Loucy (cell line): Measurements from ENCODE around the gene S100A9.

ENCODE experiments used
- H2AFZ ChIP-seq: fragments of 200-600 bp; sonication (generic); 2 replicates; pipeline ENCODE4 v1.6.0; 2016; ENCODE audit warnings: antibody characterized with exemption, mild to moderate bottlenecking, low read length, moderate library complexity
- H3F3A ChIP-seq: fragments of 200-600 bp; 2 replicates; pipeline ENCODE4 v1.6.0; 2016; ENCODE audit warnings: antibody characterized with exemption, low read depth, mild to moderate bottlenecking
- H3K27me3 ChIP-seq: fragments of 200-600 bp; sonication (generic); 2 replicates; pipeline ENCODE4 v1.6.1; 2014; ENCODE audit warnings: low read length, mild to moderate bottlenecking; ENCODE audit not compliant: insufficient read depth, poor library complexity, severe bottlenecking
- H3K36me3 ChIP-seq: fragments of 200-600 bp; sonication (generic); 2 replicates; pipeline ENCODE4 v1.6.1; 2016; ENCODE audit warnings: low read length; ENCODE audit not compliant: insufficient read depth
- H3K4me1 ChIP-seq: fragments of 200-600 bp; sonication (generic); 2 replicates; pipeline ENCODE4 v1.5.1; 2014; ENCODE audit warnings: low read length, mild to moderate bottlenecking; ENCODE audit not compliant: insufficient read depth, poor library complexity, severe bottlenecking
- H3K4me2 ChIP-seq: fragments of 200-600 bp; sonication (generic); 2 replicates; pipeline ENCODE4 v1.6.0; 2014; ENCODE audit warnings: antibody characterized with exemption, low read length, low read depth, mild to moderate bottlenecking; ENCODE audit not compliant: poor library complexity, severe bottlenecking
- H3K4me3 ChIP-seq: fragments of 200-600 bp; sonication (generic); 2 replicates; pipeline ENCODE4 v1.5.1; 2014; ENCODE audit warnings: low read length, mild to moderate bottlenecking, mixed read lengths; ENCODE audit not compliant: poor library complexity, severe bottlenecking
- H3K79me2 ChIP-seq: fragments of 200-600 bp; sonication (generic); 2 replicates; pipeline ENCODE4 v1.6.1; 2014; ENCODE audit warnings: low read length; ENCODE audit not compliant: insufficient read depth
- H3K9ac ChIP-seq: fragments of 200-600 bp; sonication (generic); 2 replicates; pipeline ENCODE4 v1.6.0; 2014; ENCODE audit warnings: mild to moderate bottlenecking, low read depth, low read length, moderate library complexity; ENCODE audit not compliant: poor library complexity, severe bottlenecking
- H3K9me2 ChIP-seq: fragments of 200-600 bp; sonication (generic); replicated peaks from 2 replicates; pipeline ENCODE4 v1.6.1; 2016; ENCODE audit warnings: low read depth, low read length, mixed read lengths
- H3K9me3 ChIP-seq: fragments of 200-600 bp; sonication (generic); 2 replicates; pipeline ENCODE4 v1.6.1; 2014; ENCODE audit warnings: mild to moderate bottlenecking, antibody characterized with exemption, low read length, low read depth; ENCODE audit not compliant: insufficient read depth
- H4K20me1 ChIP-seq: fragments of 200-600 bp; sonication (generic); 2 replicates; pipeline ENCODE4 v1.6.0; 2014; ENCODE audit warnings: antibody characterized with exemption, low read length, mild to moderate bottlenecking; ENCODE audit not compliant: insufficient read depth, poor library complexity, severe bottlenecking
- CTCF ChIP-seq: fragments of 200-600 bp; sonication (generic); conservative IDR thresholded peaks from 2 replicates; pipeline ENCODE4 v1.5.1; 2014; ENCODE audit warnings: mild to moderate bottlenecking, antibody characterized with exemption, low read length
- EZH2phosphoT487 ChIP-seq: fragments of 200-600 bp; IDR thresholded peaks from 2 replicates; pipeline ENCODE4 v1.6.1; 2018; ENCODE audit warnings: antibody characterized with exemption, mild to moderate bottlenecking, moderate library complexity, borderline replicate concordance

Gene S100A9

GRCh38 chr1:153384958-153385580 is 27.4 kb downstream of the S100A9 start:
- TF ChIP-seq CTCF (no peak), EZH2phosphoT487 (no peak)
- no peaks in the 10 kb centered on the region for H3K36me3 ChIP-seq
- no peaks in the 10 kb centered on the region for H3K9me2 ChIP-seq
- H4K20me1 ChIP-seq, result no peaks in the 10 kb centered on the region
- H3K27me3 ChIP-seq, result no peaks in the 10 kb centered on the region
- H3K4me2 ChIP-seq, result no peak overlapping the region
- H3K9me3 ChIP-seq, result no peaks in the 10 kb centered on the region
- H2AFZ ChIP-seq, result no peak overlapping the region
- no peaks in the 10 kb centered on the region for H3K4me1 ChIP-seq
- H3K79me2 ChIP-seq, result no peaks in the 10 kb centered on the region
- H3F3A ChIP-seq, result no peaks in the 10 kb centered on the region
- no peak overlapping the region for H3K4me3 ChIP-seq
- H3K9ac ChIP-seq, result no peak overlapping the region

GRCh38 chr1:153386500-153386901 is 28.8 kb downstream of the S100A9 start:
- H3K4me1 ChIP-seq, result no peaks in the 10 kb centered on the region
- no peaks in the 10 kb centered on the region for H3K9me2 ChIP-seq
- H3K9me3 ChIP-seq, result no peaks in the 10 kb centered on the region
- H3F3A ChIP-seq, result no peaks in the 10 kb centered on the region
- no peaks in the 10 kb centered on the region for H3K36me3 ChIP-seq
- no peaks in the 10 kb centered on the region for H3K79me2 ChIP-seq
- no peaks in the 10 kb centered on the region for H4K20me1 ChIP-seq
- TF ChIP-seq CTCF (no peak), EZH2phosphoT487 (no peak)
- no peak overlapping the region for H3K4me2 ChIP-seq
- H2AFZ ChIP-seq, result no peak overlapping the region
- H3K9ac ChIP-seq, result no peak overlapping the region
- no peak overlapping the region for H3K4me3 ChIP-seq
- H3K27me3 ChIP-seq, result no peaks in the 10 kb centered on the region

- no peaks in the 10 kb centered on the region for H4K20me1 ChIP-seq
- no peak overlapping the region for H3K9ac ChIP-seq
- H3K4me2 ChIP-seq, result no peak overlapping the region
- H3K4me3 ChIP-seq, result no peak overlapping the region
- no peak overlapping the region for H2AFZ ChIP-seq
- H3F3A ChIP-seq, result no peaks in the 10 kb centered on the region
- no peaks in the 10 kb centered on the region for H3K4me1 ChIP-seq
- no peaks in the 10 kb centered on the region for H3K9me3 ChIP-seq
- H3K36me3 ChIP-seq, result no peaks in the 10 kb centered on the region
- no peaks in the 10 kb centered on the region for H3K79me2 ChIP-seq
- H3K9me2 ChIP-seq, result no peaks in the 10 kb centered on the region
- no peak for TF ChIP-seq EZH2phosphoT487
- no peak for TF ChIP-seq CTCF
- H3K27me3 ChIP-seq, result no peaks in the 10 kb centered on the region
Measured at GRCh38 chr1:153387001-153387400, 29.3 kb downstream of the S100A9 start.
